Fibroblast of lung (primary cell): ENCODE data around the gene RPH3AL. TPM values are rescaled to one million over a fixed set of nuclear protein-coding genes. Genes with fewer than 3 reads are reported as not detected.

Experiments used
- DNase-seq, 2 donors: peaks; one replicate each; pipeline versions ENCODE4 v3.0.0 to v3.0.0-alpha.2; 2010; ENCODE audit warnings: low read depth in 2 of 2
- H2AFZ ChIP-seq: 2 replicates; pipeline ENCODE4 v1.5.1; 2012; ENCODE audit warnings: low read length, control low read depth, inconsistent platforms
- H3K27ac ChIP-seq: 2 replicates; pipeline ENCODE4 v1.5.1; 2011; ENCODE audit warnings: low read length, control low read depth; ENCODE audit not compliant: insufficient read depth
- H3K27me3 ChIP-seq: 2 replicates; pipeline ENCODE4 v1.5.1; 2011; ENCODE audit warnings: mild to moderate bottlenecking, low read length; ENCODE audit not compliant: control insufficient read depth, insufficient read depth
- H3K36me3 ChIP-seq: 2 replicates; pipeline ENCODE4 v1.5.1; 2011; ENCODE audit warnings: low read length; ENCODE audit not compliant: control insufficient read depth, insufficient read depth
- H3K4me1 ChIP-seq: 2 replicates; pipeline ENCODE4 v1.5.1; 2011; ENCODE audit warnings: low read length; ENCODE audit not compliant: control insufficient read depth, insufficient read depth; ENCODE audit errors: extremely low read depth
- H3K4me2 ChIP-seq: 2 replicates; pipeline ENCODE4 v1.5.1; 2011; ENCODE audit warnings: low read length, control low read depth; ENCODE audit not compliant: insufficient read depth; ENCODE audit errors: extremely low read depth
- H3K4me3 ChIP-seq, 4 experiments: fragments of 200-600 bp in 1 of 4; sonication (generic) in 1 of 4; replicated peaks in 1 of 4; 2 replicates each; pipeline ENCODE4 v1.5.1; 2011 to 2016; ENCODE audit warnings: low read length in 4 of 4, low read depth in 3 of 4, mild to moderate bottlenecking in 3 of 4, control low read depth in 2 of 4, inconsistent platforms in 1 of 4, mixed read lengths in 1 of 4; ENCODE audit not compliant: insufficient read depth in 1 of 4; ENCODE audit errors: control extremely low read depth in 1 of 4
- H3K79me2 ChIP-seq: 2 replicates; pipeline ENCODE4 v1.5.1; 2012; ENCODE audit warnings: mild to moderate bottlenecking, low read length, inconsistent platforms; ENCODE audit not compliant: control insufficient read depth, insufficient read depth
- H3K9ac ChIP-seq: 2 replicates; pipeline ENCODE4 v1.5.1; 2011; ENCODE audit warnings: mild to moderate bottlenecking, low read length, control low read depth; ENCODE audit not compliant: insufficient read depth
- H3K9me3 ChIP-seq: 2 replicates; pipeline ENCODE4 v1.5.1; 2012; ENCODE audit warnings: low read depth, low read length; ENCODE audit not compliant: control insufficient read depth, insufficient read depth
- H4K20me1 ChIP-seq: 2 replicates; pipeline ENCODE4 v1.5.1; 2011; ENCODE audit warnings: low read length; ENCODE audit not compliant: control insufficient read depth, insufficient read depth; ENCODE audit errors: extremely low read depth
- EZH2 ChIP-seq: IDR thresholded peaks from 2 replicates; pipeline ENCODE4 v1.5.1; 2012; ENCODE audit warnings: low read length, control low read depth, mild to moderate bottlenecking; ENCODE audit errors: missing control alignments
- polyA plus RNA-seq, 2 donors: library from polyadenylated mRNA; depleted of rRNA in 1 of 2; stranded (reverse) in 1 of 2; unstranded in 1 of 2; fragments of >200 nt; gene quantifications; 2 replicates each; pipeline ENCODE4 v1.2.1, GENCODE V29; 2011 to 2012; ENCODE audit warnings: missing spikeins in 1 of 2
- total RNA-seq: library from RNA; depleted of rRNA; stranded (reverse); fragments of >200 nt; gene quantifications from 2 replicates; pipeline ENCODE4 v1.2.1, GENCODE V29; 2014
- TF ChIP-seq, protein P1 (sequence below), 2 donors: IDR thresholded peaks in 1 of 2; conservative IDR thresholded peaks in 1 of 2; 1 replicate in 1 of 2; 2 replicates in 1 of 2; pipeline ENCODE4 v1.5.1; 2011 to 2012; ENCODE audit warnings: low read length in 2 of 2, control low read depth in 1 of 2, inconsistent platforms in 1 of 2, low read depth in 1 of 2, mild to moderate bottlenecking in 1 of 2

The RPH3AL gene
- total and polyA plus RNA-seq, 2 donors (not counting 1 experiment from before 2014, with no cell fraction given), result 0.49 to 3.0 TPM

DNA sequence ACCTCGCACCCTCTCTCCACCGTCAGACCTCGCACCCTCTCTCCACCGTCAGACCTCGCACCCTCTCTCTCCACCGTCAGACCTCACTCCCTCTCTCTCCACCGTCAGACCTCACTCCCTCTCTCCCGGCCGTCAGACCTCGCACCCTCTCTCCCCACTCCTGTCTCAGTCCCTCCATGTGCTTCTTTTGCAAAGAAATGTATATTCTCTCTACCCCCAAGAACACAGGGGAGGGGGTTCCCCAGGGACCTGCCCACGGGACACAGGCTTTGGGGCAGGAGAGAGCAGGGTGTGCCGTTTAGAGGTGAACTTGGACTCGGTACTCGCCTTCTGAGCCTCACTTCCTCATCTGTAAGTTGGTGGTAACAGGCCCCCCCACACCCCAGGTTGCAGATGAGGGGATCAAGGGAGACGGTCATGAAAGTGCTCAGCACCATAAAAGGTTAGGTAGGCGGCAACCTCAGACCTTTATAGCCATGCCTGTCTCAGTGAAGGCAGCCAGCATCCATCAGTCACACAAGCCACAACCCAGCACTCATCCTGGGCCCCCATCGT is 63.7 kb downstream of the RPH3AL start:
- no peak overlapping the region for H3K27ac ChIP-seq
- no peaks in the 10 kb centered on the region for H3K79me2 ChIP-seq
- H3K9ac ChIP-seq, result no peak overlapping the region
- no peak overlapping the region for H3K4me2 ChIP-seq
- H3K27me3 ChIP-seq, result no peaks in the 10 kb centered on the region
- no peaks in the 10 kb centered on the region for H3K9me3 ChIP-seq
- no peak overlapping the region for H3K4me3 ChIP-seq
- no peaks in the 10 kb centered on the region for H4K20me1 ChIP-seq
- no peaks in the 10 kb centered on the region for H3K36me3 ChIP-seq
- no peak for DNase-seq
- no peak overlapping the region for H2AFZ ChIP-seq
- TF ChIP-seq, protein P1, sequence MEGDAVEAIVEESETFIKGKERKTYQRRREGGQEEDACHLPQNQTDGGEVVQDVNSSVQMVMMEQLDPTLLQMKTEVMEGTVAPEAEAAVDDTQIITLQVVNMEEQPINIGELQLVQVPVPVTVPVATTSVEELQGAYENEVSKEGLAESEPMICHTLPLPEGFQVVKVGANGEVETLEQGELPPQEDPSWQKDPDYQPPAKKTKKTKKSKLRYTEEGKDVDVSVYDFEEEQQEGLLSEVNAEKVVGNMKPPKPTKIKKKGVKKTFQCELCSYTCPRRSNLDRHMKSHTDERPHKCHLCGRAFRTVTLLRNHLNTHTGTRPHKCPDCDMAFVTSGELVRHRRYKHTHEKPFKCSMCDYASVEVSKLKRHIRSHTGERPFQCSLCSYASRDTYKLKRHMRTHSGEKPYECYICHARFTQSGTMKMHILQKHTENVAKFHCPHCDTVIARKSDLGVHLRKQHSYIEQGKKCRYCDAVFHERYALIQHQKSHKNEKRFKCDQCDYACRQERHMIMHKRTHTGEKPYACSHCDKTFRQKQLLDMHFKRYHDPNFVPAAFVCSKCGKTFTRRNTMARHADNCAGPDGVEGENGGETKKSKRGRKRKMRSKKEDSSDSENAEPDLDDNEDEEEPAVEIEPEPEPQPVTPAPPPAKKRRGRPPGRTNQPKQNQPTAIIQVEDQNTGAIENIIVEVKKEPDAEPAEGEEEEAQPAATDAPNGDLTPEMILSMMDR (conservative IDR thresholded peaks at IDR 0.05 in 1 of 2, IDR thresholded peaks at IDR 0.05 in 1 of 2; ENCODE audit: low read depth in 1 of 2, low read length in 2 of 2), result no peak
- no peak for TF ChIP-seq EZH2
- H3K4me1 ChIP-seq, result no peaks in the 10 kb centered on the region

DNA sequence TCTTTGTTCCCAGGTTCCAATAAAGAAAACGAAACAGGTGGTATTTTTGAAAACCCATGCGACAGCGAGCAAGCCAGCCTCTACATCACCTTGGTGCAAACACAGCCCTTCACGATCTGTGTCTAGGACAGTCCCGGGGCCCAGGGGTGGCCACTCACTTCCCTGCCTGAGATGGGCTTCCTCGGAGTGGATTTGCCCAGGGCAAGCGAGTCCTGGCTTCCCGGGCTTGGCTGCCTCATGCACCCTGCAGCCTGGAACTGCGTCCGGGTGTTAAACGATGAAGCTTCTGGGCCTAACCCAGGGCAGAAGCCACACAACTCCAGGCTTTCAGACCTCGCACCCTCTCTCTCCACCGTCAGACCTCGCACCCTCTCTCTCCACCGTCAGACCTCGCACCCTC is 66.0 kb downstream of the RPH3AL start:
- Histone ChIP-seq H3K79me2 (no peaks in the 10 kb centered on the region), H3K27ac (no peak overlapping the region), H3K9me3 (no peaks in the 10 kb centered on the region), H3K36me3 (no peaks in the 10 kb centered on the region), H4K20me1 (no peaks in the 10 kb centered on the region), H3K4me3 (no peak overlapping the region), H2AFZ (no peak overlapping the region), H3K9ac (no peak overlapping the region), H3K27me3 (no peaks in the 10 kb centered on the region), H3K4me1 (no peaks in the 10 kb centered on the region), H3K4me2 (no peak overlapping the region)
- no peak for TF ChIP-seq EZH2
- TF ChIP-seq, protein P1 (conservative IDR thresholded peaks at IDR 0.05 in 1 of 2, IDR thresholded peaks at IDR 0.05 in 1 of 2; ENCODE audit: low read depth in 1 of 2, low read length in 2 of 2), result no peak
- no peak for DNase-seq

DNA sequence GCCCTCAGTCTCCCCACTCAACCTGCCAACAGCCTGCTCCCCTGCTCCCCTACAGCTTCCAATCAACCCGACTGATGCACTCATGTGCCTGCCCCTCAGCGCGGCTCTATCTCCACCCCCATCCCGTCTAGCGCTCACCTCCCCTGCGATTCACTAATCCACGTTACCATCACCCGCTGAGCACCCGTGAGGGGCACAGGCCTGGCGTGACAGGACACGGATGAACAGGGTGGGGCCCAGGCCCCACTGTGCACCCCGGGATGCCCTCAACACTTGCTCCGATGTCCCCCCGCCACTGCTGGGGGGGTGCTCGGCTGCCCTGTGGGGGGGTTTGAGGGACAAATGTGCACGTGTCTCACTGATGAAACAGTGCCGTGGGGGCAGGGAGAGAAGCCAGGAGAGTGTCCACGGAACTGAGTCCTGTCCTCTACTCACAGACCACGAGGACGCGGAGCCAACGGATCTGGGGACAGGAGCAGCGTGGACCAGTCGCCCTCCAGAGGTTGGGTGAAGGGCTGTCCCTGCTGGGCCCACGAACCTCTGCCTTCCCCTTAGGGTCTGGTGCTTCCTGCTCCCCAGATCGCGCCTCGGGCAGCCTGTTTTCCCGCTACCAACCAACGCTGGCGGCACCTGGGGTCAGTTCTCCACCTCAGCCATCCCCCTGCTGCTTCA is 66.7 kb downstream of the RPH3AL start:
- Histone ChIP-seq H3K4me3 (no peak overlapping the region), H4K20me1 (no peaks in the 10 kb centered on the region), H3K4me2 (no peak overlapping the region), H3K9me3 (no peaks in the 10 kb centered on the region), H3K79me2 (no peaks in the 10 kb centered on the region), H3K36me3 (no peaks in the 10 kb centered on the region), H2AFZ (no peak overlapping the region), H3K27me3 (no peaks in the 10 kb centered on the region), H3K27ac (no peak overlapping the region), H3K4me1 (no peaks in the 10 kb centered on the region), H3K9ac (no peak overlapping the region)
- TF ChIP-seq EZH2, result no peak
- TF ChIP-seq, protein P1 (conservative IDR thresholded peaks at IDR 0.05 in 1 of 2, IDR thresholded peaks at IDR 0.05 in 1 of 2; ENCODE audit: low read depth in 1 of 2, low read length in 2 of 2), result no peak
- DNase-seq, result no peak
